HEK293T (cell line): Measurements from ENCODE around the gene AP3S2.

Experiments
- BHLHE40 ChIP-seq: fragments of 450-650 bp; IDR thresholded peaks from 2 replicates; pipeline ENCODE4 v1.6.1; 2016; ENCODE audit warnings: mild to moderate bottlenecking, moderate library complexity, borderline replicate concordance
- ELF4 ChIP-seq: fragments of 450-650 bp; IDR thresholded peaks from 2 replicates; pipeline ENCODE4 v1.6.1; 2017; ENCODE audit warnings: antibody characterized with exemption
- FOXA1 ChIP-seq: fragments of 450-650 bp; IDR thresholded peaks from 2 replicates; pipeline ENCODE4 v1.6.1; 2016; ENCODE audit warnings: mild to moderate bottlenecking
- NFRKB ChIP-seq: fragments of 450-650 bp; IDR thresholded peaks from 2 replicates; pipeline ENCODE4 v1.6.1; 2016; ENCODE audit warnings: mild to moderate bottlenecking, moderate library complexity

- TF ChIP-seq FOXA1 (no peak), ELF4 (no peak), NFRKB (no peak), BHLHE40 (no peak)
Observed at GRCh38 chr15:89823836-89824606, 69.8 kb downstream of the AP3S2 start.
